SIG-M5 treated with dmso at 0.1 percent for 504 hours (cell line): Measurements from ENCODE around the gene CCDC172.
"Not testable (repeated sequence)": the region's sequence is repeated elsewhere in the genome, so short reads cannot be mapped to it uniquely, and the experiment has no call there.

Experiments used
- DNase-seq: peaks from one replicate; lab custom pipeline; 2025; ENCODE audit not compliant: unreplicated experiment; lab: John Stamatoyannopoulos, UW

Gene CCDC172

DNA sequence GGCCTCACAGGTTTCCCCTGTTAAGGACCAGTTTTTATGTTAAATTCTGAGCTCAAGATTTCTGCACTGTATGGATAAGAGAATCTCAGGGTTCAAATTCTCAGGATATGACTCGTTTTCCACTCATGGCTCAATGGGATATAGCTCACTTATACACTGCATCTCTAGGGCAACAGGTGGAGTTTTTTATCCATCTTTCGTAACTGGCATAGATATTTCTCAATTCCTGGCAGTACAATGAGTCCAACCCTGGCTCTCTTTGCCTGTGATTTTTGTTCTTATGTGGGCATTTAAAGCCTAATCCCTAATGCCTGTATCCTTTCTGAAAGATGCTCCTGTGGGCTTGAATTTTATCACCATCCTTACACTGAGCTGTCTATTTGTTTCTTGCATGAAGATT lies 7.6 kb downstream of the CCDC172 start:
- DNase-seq, result no peak

DNA sequence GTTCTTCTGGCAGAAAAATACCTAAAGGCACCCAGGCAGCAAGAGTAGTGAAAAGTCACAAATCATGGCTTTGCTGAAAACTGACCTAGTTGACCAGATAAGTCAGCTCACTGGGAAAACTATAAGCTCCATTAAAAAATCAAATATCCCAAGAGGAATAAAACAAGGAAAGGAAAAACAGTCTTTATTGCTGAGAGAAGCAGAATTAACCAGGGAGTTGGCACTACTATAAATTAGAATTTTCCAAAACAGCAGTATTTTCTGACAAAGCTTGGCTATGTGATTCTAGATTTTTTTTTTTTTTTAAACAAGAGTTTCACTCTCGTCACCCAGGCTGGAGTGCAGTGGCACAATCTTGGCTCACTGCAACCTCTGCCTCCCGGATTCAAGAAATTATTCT lies 12.6 kb downstream of the CCDC172 start:
- no peak for DNase-seq

- DNase-seq, result no peak
These were observed 27.9 kb downstream of the CCDC172 start for GRCh38 chr10:116352125-116352524.

GRCh38 chr10:116353817-116354216 lies 29.6 kb downstream of the CCDC172 start:
- DNase-seq, result no peak

DNA sequence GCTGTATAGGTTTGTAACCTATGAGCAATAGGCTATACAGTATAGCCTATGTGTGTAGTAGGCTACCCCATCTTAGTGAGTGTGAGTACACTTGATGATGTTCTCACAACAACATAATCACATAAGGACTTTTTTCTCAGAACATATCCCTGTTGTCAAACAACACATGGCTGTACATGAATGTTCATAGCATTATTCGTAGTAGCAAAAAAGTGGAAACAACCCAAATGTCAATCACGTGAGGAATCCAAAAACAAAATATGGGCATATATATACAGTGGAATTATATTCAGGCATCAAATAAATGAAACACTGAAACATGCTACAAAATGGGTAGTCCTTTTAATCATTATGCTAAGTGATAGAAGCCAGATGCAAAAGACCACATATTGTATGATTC lies 31.1 kb downstream of the CCDC172 start:
- DNase-seq, result no peak

DNA sequence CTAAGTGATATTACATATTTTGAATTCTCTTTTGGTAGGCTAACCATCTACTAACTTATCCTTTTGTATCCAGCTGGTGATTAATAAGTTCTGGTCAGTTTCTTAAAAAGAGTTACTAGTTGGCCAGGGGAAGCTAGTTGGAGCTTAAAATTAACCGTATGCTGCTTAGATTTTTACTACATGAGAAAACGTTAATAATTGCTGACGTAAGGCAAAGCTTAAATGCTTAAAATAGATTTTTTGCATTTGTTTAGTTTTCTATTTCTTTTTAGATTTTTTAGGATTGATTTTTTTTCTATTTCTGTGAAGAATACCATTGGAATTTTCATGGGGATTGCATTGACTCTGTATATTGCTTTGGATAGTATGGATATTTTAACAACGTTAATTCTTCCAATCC lies 32.6 kb downstream of the CCDC172 start:
- no peak for DNase-seq

DNA sequence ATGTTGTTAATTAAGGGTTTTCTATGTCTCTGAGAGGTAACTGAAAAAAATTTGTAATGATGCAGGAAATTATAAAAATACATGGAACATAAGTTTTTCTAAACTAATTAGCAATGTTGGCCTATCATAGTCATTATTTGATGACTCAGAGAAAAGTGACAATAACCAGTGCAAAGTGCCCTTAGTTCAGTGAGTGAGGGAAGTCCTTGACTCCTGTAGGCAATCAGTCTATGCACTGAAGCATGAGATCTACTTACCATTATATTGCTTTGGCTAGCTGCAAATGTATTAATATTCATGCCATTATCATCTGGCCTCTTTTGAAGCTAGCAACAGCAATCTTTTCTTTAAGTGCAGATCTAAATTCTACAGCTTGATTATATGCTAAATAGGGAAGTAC lies 40.6 kb downstream of the CCDC172 start:
- no peak for DNase-seq

- DNase-seq, result no peak
These were observed 47.5 kb downstream of the CCDC172 start for GRCh38 chr10:116371737-116372136.

- DNase-seq, result no peak
These were observed 58.0 kb downstream of the CCDC172 start for GRCh38 chr10:116382290-116382689.

GRCh38 chr10:116385311-116385710 lies 61.1 kb downstream of the CCDC172 start:
- no peak for DNase-seq

DNA sequence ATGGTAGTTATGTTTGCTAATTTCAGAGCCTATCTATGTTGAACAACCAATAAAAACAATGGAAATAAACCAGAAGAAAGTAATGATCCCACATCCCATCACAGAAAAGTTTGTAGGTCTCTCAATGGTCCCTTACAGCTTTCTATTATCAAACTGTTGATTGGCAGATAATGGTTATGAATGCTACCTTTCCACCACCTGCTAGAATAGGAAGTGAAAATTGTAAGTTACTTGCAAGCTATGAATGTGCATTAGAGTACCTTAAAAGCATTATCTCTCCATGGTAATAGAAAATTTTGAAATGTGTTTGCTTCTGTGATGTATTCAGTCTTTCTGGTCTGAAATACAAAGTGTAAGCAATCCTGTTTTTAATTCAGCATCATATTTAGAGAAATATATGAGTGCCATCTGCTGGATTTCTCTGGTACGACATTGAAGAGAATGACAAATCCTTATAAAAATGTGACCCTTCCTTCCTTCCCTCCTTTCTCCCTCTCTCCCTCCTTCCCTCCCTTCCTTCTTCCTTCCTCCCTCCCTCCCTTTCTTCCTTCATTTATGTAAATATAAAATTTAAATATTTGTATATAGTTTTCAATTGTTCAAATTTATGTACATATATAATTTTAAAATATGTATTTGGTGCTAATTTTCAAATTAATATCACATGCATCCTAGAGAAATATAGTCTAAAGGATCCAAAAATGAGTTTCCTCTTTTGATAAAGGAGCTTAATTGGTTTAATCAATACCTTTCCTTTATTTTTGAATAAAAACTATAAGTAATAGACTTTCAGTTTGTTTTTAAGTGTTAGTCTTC lies 62.0 kb downstream of the CCDC172 start:
- no peak for DNase-seq

GRCh38 chr10:116393246-116393831 lies 69.1 kb downstream of the CCDC172 start:
- not testable (repeated sequence) for DNase-seq

DNA sequence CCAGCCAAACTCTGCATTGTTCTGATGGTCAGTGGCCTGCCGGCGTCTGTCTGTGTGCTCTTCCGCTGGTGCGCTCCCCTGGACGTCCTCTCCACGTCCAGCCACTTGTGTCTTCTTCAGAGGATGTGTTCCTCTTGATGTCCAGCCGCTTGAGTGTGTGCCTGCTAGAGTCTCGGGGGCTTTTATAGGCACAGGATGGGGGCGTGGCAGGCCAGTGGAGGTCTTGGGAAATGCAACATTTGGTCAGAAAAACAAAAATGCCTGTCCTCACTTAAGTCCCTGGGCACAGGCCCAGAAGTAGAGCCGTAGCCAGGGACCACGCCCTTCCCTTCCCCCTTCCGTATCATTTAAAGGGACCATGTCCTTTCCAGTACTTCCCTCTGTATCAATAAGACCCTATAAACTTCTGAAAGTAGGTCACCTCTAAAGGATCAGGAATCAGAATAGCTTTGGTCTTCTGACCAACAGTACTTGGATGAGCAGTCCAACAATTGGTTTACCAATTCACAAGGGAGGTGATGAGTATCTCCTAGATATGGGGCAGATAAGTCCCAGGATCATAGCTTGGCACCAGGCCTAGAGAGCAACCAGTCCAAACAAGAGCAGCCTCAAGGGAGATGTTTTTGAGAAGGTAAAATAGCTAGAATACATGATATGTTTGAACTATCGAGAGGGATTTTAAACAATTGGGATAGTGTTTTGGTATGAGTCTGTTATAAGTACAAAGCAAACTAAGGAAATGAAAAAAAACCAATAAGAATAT lies 71.2 kb downstream of the CCDC172 start:
- DNase-seq, result no peak

DNA sequence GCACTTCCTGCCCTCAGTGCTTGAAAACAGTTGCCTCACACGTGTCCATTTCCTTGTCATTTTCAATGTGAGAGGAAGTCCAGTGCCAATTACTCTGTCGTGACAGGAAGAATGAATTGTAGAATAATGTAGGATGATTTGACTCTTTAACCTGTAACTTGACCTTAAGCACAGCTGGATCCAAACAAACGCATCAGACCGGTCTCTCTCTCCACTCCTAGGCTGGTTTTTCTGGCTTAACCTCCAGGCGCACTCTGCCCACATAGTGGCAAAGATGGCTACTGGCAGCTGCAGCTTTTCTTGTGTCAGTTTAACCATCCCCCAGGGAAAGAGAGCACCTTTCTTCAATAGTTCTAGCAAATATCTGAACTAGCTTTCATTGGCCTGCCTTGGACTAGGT lies 74.0 kb downstream of the CCDC172 start:
- DNase-seq, result no peak

- no peak for DNase-seq
These were observed 78.6 kb downstream of the CCDC172 start for GRCh38 chr10:116402858-116403257.

- no peak for DNase-seq
These were observed 79.5 kb downstream of the CCDC172 start for GRCh38 chr10:116403740-116404250.

- no peak for DNase-seq
These were observed 84.5 kb downstream of the CCDC172 start for GRCh38 chr10:116408719-116409118.

DNA sequence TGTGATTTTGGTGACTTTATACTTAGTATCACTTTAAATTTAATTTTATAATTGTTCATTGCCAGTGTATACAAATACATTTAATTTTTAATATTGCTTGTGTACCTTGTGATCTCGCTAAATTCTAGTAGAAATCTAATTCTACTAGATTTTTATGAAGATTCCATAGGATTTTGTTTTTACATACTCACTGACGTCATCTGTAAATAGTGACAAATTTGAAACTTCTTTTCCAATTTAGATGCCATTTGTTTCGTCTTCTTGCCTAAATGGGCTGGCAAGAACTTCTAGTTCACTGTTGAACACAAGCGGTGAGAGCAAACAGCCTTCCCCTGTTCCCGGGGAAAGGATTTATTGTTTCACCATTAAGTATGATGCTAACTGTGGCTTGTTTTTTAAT lies 86.1 kb downstream of the CCDC172 start:
- DNase-seq, result no peak

GRCh38 chr10:116417821-116418220 lies 93.6 kb downstream of the CCDC172 start:
- DNase-seq, result no peak

- no peak for DNase-seq
These were observed 94.1 kb downstream of the CCDC172 start for GRCh38 chr10:116418389-116418788.

- DNase-seq, result no peak
These were observed 97.6 kb downstream of the CCDC172 start for GRCh38 chr10:116421815-116422214.

GRCh38 chr10:116427671-116428070 lies 103.4 kb downstream of the CCDC172 start, which contains the start of gene PNLIPRP3:
PNLIPRP3 (plus strand) TSS chr10:116427847; CDS start chr10:116428013, 166 bp downstream.
- DNase-seq, result no peak
